Limb (tissue), 2 donors: Measurements from ENCODE around the gene SF3B3.

Experiments
- DNase-seq, 2 donors: peaks; one replicate each; pipeline ENCODE4 v3.0.0-alpha.2; 2016; ENCODE audit errors: extremely low spot score in 2 of 2

Gene SF3B3

DNA sequence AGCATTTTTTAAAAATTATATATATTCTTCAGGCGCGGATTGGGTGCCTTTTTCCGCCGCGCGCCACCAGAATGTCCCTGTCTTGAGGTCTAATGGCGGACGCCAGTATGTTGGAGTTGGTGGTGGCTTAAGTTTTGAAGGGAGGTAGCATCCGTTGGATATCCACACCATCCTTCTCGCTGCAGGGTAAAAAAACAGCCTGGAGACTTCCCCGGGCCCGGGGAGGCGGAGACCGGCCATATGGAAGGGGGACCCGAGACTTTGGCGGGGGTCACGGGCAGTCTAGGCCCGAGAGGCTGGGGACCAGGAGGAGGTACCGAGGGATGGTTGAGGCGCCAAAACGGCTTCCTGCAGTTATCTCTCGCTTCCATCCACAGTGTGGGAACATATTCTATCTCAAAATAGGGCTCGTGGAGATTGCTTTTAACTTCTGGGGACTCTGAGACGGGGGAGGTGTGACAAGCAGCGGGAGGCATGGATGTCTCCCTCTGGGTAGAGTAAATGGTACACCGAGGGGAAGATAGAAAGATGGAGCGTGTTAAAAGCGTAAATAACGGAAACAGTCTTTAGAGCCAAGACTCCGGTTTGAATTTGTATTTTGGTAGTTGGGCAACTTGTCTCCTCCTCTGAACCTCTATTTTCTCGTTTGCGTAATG lies at the start of gene SF3B3:
Gene SF3B3, plus strand, starts transcription at position 74 of the 656 bp plus-strand sequence. CDS start 2,841 bp downstream, outside the sequence.
- DNase-seq = peak; percentile 84 to 86

DNA sequence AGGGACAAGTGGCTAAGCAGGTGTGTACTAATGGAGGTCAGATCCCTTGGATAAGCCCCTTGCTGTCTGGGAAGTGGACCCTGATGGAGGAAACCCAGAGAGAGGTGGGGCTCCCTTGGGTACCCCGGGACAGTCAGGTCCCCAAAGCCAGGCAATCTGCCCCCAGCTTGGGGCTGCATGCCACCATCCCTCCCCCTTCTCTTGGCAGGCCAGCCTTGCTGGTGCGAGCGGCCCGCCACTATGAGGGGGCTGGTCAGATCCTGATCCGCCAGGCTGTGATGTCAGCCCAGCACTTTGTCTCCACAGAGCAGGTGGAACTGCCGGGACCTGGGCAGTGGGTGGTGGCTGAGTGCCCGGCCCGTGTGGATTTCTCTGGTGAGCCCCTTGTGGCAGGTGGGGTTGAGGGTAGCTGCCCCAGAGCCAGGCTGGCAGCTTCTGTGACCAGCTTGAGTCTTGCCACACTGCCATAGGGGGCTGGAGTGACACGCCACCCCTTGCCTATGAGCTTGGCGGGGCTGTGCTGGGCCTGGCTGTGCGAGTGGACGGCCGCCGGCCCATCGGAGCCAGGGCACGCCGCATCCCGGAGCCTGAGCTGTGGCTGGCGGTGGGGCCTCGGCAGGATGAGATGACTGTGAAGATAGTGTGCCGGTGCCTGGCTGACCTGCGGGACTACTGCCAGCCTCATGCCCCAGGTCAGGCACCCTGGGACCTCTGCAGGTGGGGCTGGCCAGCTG lies 49.1 kb upstream of the SF3B3 start:
- DNase-seq = no peak

DNA sequence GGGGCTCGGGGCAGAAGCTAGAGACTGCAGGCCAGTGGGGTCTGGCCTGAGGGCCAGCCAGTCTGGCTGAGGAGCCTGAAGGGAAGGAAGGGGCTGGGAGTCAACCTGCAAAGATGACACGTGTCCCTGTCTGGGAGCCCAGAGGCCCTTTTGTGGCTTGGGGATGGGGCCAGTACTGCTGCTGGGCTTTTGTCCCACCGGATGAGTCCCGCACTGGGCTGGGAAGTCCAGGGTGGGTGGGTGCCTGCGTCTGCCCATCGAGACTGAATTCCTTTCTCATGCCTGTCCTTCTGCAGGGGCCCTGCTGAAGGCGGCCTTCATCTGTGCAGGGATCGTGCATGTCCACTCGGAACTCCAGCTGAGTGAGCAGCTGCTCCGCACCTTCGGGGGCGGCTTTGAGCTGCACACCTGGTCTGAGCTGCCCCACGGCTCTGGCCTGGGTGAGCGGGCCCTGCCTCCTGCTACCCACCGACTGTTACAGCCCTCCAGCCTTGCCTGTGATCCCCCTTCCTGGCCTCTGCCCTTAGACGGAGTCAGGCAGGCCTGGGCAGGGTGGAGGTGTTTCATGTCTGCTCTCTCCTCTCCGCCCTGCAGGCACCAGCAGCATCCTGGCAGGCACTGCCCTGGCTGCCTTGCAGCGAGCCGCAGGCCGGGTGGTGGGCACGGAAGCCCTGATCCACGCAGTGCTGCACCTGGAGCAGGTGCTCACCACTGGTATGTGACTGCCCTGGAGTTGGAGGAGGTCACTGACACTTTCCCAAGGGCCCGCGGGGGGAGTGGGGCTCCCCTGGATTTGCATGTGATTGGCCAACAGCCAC lies 48.4 kb upstream of the SF3B3 start:
- DNase-seq = no peak

DNA sequence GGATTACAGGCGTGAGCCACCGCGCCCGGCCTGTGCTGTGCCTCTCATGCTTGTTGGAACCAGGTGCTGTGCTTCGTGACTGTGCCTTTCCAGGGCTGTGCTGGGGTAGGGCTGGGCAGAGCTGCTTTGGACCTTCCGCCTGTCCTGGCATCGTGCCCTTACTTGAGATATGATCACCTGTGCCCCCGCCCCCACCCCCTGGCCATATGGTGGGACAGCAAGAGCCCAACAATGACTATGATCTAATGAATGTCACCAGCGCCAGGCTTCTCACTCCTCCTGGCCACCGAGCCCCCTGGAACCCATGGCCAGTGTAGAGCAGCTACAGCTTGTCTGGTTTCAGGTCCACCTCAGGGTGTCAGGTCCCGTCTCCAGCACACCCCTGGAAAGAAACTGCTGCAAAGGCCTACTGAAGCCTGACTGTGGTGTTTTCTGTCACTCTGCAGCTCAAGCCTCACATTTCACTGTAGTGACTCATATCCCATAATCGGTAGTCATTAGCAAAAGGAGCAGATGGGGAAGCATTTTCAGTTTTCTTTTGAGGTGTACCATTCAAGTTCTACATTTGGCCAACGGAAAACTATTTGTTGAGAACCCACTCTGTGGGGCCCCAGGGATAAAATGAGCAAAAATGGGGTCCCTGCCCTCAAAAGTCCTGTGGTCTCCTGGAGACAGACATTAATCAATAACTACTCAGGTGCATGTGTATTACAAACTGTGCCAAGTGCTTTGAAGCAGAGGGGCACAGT lies 47.2 kb upstream of the SF3B3 start:
- no peak for DNase-seq

DNA sequence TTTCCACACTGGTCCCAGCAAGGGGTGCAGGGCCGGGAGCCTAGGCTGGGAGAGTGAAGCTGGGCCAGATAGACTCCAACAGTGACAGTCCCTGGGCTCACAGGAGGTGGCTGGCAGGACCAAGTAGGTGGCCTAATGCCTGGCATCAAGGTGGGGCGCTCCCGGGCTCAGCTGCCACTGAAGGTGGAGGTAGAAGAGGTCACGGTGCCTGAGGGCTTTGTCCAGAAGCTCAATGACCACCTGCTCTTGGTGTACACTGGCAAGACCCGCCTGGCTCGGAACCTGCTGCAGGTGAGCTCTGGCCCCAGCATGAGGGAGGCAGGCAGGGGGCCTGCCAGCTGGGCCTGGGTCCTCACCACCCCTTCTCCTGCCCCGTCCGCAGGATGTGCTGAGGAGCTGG lies 45.4 kb upstream of the SF3B3 start:
- no peak for DNase-seq

DNA sequence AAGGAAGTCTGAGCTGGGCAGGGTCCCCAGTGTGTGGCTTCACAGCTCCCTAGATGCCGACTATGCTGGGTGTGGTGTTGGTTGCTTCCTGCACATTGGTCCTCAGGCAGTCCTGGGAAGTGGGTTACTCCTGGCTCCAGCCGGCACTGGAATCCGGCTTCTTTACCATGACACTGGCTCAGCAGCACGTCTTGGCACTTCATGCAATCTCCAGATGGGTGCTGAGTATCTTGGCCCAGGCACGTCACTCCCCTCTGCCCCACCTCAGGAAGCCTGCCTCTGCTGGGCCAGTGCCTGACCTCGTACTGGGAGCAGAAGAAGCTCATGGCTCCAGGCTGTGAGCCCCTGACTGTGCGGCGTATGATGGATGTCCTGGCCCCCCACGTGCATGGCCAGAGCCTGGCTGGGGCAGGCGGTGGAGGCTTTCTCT lies 44.7 kb upstream of the SF3B3 start:
- DNase-seq = no peak

DNA sequence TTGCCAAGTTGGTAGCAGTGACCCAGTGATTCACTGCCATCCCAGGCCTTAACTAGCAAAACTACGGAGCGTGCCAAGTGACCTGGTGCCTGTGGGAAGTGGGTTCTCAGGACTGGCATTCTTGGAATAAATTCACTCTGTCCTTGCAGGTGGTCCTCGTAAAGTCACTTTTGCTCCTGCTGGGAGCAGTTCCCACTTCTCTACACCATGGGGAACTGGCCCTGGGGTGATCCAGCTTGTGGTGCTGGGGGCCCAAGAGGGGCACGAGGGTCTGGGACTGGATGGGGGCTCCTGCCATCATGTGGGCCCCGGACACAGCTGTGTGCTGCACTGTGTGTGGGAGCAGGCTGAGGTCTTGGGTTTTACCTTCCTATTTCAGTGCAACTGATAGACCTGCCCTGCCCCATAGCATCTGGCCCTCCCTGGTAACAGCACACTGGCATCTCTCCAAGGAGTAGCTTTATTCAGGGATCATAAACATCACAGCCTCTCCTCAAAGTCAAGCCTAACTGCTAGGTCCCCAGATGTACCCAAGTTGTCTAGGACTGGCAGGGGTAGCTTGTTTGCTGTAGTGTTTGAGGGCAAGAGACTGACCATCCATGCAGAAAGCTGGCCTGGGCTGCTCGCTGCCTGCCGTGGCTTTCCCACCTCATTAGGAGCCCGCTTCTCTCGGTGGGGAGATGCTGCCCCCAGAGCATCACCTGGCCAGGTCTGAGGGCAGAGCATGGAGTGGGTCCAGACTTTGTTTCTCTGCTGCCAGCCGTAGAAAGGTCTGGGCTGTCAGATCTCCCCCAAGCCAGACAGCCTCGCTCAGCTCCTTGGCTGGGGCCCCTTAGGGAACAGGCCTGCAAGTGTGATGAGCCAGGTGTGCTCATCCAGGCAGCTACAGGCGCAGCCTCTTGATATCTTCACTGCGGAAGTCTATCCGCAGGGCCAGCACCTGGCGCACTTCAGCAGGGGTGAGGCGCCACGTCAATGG lies 43.2 kb upstream of the SF3B3 start:
- no peak for DNase-seq

DNA sequence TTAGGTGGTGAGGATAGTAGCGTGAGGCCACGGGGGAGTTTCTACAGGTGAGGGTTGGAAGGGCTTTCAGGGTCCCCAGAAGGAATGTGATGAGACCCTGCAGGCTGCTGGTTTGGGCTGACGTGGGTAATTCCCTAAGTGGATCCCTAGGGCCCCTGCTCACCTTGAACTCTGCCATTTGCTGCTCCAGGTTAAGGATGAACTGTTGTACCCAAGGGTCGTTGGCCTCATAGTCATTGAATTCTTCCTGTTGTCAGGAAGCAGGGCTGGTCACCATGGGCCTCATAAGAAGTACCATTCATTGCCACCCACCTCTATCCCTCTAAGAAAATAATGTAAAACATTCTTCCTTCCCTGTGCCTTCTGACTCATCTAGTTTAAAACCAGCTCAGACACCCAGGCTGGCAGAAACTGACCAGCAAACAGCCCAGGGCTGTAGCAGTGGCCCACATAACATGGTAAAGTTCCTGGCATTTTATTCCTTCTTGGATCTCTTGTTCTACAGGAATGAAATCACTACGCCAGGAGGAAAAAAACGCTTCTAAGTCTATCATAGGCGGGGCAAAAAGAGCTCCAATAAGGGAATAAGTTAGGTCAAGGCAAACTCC lies 41.6 kb upstream of the SF3B3 start:
- DNase-seq = no peak

DNA sequence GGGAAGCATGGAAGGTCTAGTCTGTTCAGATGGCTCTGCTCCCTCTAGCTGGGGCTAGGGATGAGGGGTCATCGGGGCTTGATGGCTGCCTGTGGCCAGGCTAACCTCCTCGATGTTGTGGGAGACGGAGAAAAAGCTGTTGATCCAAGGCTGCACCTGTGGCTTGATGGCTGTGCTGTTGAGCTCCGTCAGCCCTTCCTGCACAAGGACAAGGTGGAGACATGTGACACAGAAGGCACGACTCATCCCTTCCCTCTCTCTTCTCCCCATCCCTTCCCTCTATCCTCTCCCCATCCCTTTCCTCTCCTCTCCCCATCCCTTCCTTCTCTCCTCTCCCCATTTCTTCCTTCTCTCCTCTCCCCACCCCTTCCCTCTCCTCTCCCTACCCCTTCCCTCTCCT lies 41.0 kb upstream of the SF3B3 start:
- DNase-seq = no peak

DNA sequence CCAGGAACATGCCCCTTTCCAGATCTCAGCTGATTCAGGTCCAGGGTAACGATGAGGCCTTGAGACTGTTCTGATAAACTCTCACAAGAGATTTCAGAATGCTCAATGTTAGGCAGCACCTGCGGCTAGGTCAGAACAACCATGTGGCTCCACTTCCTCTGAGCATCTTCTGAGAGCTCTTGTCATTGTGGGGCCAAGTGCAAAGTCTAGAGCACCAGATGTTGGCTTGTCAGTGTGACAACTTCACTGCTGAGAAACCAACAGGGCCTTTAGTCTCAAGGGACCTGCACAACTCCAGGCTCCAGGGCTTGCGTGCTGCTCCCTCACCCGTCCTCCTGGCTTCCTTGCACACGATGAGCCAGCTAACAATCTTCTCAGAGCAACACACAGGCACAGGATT lies 40.2 kb upstream of the SF3B3 start:
- DNase-seq = no peak

DNA sequence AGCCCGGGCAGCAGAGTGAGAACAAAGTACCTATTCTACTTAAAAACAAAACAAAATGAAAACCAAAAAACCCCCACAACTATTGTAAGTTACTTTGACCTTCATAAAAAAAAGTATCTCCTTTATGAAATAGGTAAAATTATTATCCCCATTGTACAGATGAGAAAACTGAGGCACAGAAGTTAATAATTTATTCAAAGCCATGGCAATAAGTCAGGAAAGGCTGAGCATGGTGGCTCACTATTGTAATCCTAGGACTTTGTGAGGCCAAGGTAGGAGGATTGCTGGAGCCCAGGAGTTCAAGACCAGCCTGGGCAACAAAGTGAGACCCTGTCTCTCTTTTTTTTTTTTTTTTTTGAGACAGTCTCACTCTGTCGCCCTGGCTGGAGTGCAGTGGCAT lies 38.7 kb upstream of the SF3B3 start:
- DNase-seq = no peak

DNA sequence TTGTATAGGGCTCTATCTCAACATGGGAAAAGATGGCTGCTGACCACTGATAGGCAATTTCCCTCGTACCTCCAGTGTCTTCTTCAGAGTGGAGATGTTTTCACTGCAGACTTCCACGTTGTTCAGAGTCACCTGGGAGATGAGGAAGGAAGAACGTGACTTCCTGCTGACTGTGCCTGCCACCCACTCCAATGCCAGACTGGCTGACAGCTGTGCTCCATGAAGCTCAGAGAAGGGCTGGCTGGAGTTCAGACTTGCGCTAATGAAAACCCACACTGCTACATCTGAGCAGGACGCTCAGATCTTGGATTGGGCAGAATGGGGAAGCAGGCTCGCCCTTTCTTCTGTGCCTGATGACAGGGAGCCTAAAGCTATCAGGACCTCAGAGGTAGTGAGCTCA lies 33.4 kb upstream of the SF3B3 start:
- no peak for DNase-seq

DNA sequence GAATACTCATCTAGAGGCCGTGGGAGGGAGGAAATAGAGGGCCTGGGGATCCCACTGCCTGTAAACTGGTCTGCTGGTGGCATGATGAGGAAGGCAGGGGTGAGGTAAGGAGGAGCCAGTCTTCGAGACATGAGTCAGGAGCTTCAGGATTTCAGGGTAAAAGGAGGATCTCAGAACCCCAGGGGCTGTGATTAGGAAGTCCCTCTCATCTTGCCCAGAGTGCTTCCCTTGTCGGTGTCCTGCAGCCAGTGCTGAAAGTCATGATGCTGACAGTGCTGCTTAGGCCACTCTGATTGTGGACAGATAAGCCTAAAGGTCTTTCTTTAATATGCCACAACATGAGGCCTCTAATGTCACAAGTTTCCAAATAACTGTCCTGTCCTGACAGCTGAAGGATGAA lies 29.8 kb upstream of the SF3B3 start:
- no peak for DNase-seq

DNA sequence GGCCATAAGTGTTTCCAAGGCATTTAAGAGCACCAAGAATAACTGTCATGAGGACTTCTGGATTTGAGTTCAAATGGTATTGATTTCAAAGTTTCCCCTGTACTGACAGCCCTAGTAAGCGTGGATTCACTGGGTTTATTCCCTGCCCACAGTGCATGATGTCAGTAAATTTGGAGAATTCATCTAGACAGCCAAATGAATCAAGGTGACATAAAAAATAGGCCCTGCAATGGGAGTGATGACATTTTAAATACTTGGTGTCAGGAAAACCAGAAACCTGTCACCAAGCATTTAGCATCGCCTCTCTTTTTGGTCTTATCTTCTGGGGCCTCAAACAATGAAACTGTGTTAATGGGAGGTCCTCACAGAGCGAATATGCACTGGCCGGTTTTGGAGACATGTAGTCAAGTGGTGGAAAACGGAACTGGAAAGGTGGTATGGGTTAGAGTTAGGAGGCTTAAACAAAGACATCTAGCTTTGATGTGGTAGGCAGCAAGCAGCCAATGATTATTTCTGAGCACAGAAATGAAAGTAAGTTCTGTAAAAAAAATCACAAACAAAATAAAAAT lies 29.3 kb upstream of the SF3B3 start:
- no peak for DNase-seq

DNA sequence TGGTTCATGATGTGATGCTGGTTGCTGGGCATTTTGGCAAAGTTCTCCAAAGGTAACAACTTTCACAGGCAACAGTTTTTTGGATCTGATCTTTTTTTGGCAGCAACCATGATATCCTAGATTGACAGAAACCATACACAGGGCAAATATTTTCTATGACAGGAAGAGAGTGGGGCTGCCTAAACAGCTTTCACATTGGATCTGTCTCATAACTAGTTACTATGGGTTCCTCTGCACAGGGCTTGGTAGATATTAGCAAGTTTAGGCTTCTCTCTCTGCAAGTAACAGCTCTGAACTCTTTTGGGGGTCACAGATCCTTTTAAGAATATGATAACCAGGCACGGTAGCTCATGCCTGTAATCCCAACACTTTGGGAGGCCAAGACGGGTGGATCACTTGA lies 28.8 kb upstream of the SF3B3 start:
- DNase-seq = no peak

DNA sequence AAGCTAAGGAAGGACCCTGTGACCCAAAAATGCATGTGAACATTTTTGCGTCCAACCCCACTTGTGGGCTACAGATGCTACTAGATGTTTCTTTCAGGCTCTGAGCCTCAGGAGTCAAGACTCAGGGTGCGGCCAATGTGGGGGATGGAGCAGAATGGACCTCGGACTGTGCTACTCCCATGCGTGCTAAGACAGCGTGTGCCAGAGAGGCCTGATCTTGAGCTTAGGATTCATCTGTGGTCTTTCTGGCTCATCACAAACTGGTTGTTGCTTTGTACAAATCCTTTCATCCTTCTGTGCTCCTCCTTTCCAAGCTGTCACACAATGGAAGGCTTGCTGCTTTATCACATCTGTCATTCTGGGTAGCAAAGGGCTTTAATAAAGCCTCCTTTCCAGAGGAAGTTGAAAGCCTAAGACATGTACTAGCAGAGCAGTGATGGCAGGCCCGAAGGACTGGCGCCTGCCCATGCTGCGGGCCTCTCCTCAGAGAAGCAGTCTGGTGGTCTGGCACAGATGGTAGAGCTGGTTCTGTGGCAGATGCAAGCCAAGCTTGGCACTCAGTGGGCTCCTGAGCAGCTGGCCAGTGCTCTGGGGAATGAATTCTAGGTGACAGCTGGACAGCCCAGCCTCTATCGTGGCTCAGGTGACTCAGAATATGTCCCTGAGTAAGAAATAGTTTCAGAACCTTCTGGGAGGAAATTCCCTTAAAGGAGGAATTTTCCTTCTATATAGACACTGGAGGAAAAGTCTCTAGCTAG lies 28.0 kb upstream of the SF3B3 start:
- DNase-seq = no peak

DNA sequence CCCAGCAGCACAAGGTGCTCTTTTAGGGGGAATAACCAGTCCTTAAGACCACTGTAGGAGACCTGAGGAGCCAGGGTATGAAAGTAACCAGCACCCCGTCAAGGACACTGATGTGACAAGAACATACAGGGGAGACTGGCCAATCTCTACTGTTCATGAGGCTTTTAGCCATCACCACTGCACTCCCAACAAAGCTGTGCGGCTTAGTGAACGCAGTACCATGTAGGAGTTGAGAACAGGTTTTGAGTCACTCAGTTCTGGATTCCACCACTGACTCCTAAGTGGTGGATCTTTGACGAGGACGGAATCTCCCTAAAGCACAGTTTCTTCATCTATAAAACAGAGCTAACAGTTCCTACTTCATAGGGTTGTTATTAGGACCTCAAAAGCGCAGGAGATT lies 27.1 kb upstream of the SF3B3 start:
- DNase-seq = no peak

DNA sequence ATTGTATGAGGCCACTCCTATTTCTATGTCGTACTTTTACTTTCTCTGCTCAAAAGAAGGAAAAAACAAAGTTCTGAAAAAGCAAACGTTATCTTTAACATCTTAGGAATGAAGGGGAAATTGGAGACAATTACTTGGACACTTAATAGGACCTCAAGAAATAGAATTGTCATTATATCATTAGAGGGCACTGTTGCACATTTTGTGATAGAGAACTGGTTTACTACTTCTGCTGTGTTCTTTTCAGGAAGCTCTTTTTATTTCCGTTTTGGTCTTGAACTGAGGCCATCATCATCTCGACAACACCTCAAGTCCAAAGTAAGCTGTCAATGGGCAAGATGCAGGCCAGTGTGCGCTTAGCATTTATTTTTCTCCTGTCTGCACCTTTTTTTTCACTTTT lies 14.9 kb upstream of the SF3B3 start:
- no peak for DNase-seq

DNA sequence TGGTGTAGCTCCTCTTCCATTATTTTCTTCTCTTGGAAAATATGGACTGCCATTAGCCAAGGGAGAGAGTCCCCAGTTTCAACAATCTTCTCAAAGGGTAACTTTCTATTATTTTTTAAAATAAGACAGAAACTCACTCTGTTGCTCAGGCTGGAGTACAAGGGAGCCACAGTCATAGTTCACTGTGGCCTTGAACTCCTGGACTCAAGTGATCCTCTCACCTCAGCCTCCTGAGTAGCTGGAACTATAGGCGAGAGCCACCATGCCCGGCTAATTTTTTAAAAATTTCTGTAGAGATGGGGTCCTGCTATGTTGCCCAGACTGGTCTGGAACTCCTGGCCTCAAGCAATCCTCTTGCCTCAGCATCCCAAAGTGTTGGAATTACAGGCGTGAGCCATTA lies 13.4 kb upstream of the SF3B3 start:
- DNase-seq = no peak
